ENCODE measurements around the gene NUP160.

GRCh38 chr11:47843361-47844055 is 4.6 kb downstream of the NUP160 start:
- TF ChIP-seq CTCF (conservative IDR thresholded peaks at IDR 0.05; ENCODE audit: low read depth, low read length) (no peak), EZH2 (IDR thresholded peaks at IDR 0.05; ENCODE audit: borderline replicate concordance, low read depth, low read length, poor library complexity, severe bottlenecking) (no peak)
